ENCODE measurements around the gene CCDC33. TPM values are rescaled to one million over a fixed set of nuclear protein-coding genes. Genes with fewer than 3 reads are reported as not detected.

The CCDC33 gene
- total RNA-seq, 1 donor from 2014 or later: not detected

- no peak for DNase-seq (ENCODE audit: extremely low read depth, low read depth, low spot score)
Observed at GRCh38 chr15:74376825-74377581, 140.9 kb downstream of the CCDC33 start.

DNA sequence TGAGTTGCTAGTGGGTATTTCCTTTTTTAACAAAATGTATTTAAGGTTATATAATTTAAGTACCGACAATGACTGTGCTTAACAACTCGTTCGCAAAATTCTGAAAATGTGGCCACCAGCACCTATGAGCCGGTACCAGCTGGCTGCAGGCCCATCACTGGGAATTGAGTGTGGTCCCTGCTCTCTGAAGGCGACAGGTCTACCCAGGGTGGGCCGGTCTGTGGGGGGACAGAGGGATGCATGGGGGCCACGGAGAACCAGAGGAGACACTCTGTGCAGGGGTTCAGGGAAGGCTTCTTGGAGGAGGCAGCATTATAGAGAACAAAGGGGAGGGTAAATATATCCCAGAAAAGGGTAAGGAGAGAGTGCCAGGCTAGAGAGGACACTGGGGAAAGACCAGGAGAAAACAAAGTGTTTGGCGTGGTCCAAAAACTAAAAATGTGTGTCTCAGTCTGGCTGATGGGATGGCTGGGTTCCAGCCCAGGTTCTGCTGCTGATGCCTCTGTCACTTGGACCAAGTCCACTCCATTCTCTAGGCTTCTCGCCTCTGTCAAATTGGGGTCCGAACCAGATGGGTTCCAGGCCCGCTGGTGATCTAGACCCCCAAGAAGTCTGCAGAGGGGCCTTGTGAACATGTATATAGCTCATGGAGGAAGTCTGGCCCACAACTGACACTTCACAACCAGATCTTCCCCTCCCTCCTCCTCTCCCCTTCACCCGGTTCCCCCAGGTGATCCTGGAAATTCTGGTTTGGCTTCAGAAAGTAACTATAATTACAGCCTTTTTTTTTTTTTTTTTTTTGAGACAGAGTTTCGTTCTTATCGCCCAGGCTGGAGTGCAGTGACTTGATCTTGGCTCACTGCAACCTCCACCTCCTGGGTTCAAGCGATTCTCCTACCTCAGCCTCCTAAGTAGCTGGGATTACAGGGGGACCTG, 142.0 kb downstream of the CCDC33 start:
- no peak for DNase-seq (ENCODE audit: extremely low read depth, low read depth, low spot score)

GRCh38 chr15:74378848-74379247, 142.7 kb downstream of the CCDC33 start:
- no peak for DNase-seq (ENCODE audit: extremely low read depth, low read depth, low spot score)

GRCh38 chr15:74380361-74381189, 144.4 kb downstream of the CCDC33 start:
- no peak for DNase-seq (ENCODE audit: extremely low read depth, low read depth, low spot score)

DNA sequence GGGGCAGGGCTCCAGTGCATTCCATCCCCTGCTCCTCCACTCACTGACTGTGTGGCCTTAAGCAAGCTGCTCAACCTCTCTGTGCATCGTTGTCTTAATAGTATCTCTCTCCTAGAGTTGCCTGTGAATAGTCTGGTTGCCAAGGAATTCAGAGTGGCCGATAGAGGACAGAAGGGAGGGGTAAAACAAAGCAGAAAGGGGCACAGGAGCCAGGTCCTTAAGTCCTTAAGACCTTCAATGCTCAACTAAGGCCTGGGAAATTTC, 145.0 kb downstream of the CCDC33 start:
- DNase-seq (ENCODE audit: extremely low read depth, low read depth, low spot score): no peak

GRCh38 chr15:74381481-74381880, 145.4 kb downstream of the CCDC33 start:
- no peak for DNase-seq (ENCODE audit: extremely low read depth, low read depth, low spot score)

- no peak for DNase-seq (ENCODE audit: extremely low read depth, low read depth, low spot score)
Observed at GRCh38 chr15:74382004-74382816, 146.1 kb downstream of the CCDC33 start.

- DNase-seq (ENCODE audit: extremely low read depth, low read depth, low spot score): no peak
Observed at GRCh38 chr15:74383286-74383685, 147.2 kb downstream of the CCDC33 start.

GRCh38 chr15:74383695-74384565, 147.8 kb downstream of the CCDC33 start:
- DNase-seq (ENCODE audit: extremely low read depth, low read depth, low spot score): no peak

DNA sequence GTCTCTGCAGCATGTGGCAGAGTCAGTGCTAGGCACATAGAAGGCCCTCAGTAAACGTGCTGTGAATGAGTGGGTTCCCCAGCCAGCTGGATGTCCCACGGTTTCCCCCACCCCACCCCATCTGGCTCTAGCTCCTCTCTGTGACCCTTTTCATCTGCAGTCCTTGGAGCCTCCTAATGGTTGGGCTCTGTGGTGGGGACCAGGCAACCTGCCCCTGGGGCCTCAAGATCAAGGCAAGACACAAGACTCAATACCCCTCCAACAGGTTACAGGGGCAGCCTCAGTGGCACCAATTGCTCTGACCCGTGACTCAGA, 148.4 kb downstream of the CCDC33 start:
- DNase-seq (ENCODE audit: extremely low read depth, low read depth, low spot score): no peak

- DNase-seq (ENCODE audit: extremely low read depth, low read depth, low spot score): no peak
Observed at GRCh38 chr15:74384881-74385643, 148.9 kb downstream of the CCDC33 start.

- DNase-seq (ENCODE audit: extremely low read depth, low read depth, low spot score): no peak
Observed at GRCh38 chr15:74385733-74386132, 149.6 kb downstream of the CCDC33 start.

Other genes with a start within 250 kb of the CCDC33 start
- gene STOML1, start 244.0 kb upstream of the CCDC33 start, total RNA-seq: 13.4 and 14.6 TPM in 2 replicates
- 196 and 216 TPM in 2 replicates for gene PML, start 241.6 kb upstream of the CCDC33 start, total RNA-seq
- not detected in 2 replicates for gene GOLGA6A, start 153.8 kb upstream of the CCDC33 start, total RNA-seq
- gene ISLR2, start 105.7 kb upstream of the CCDC33 start, total RNA-seq: 0.12 TPM in 1 of 2 replicates, not detected in the other
- 0.39 and 0.47 TPM in 2 replicates for gene ISLR, start 62.6 kb upstream of the CCDC33 start, total RNA-seq
- 0.48 and 1.6 TPM in 2 replicates for gene STRA6, start 33.5 kb upstream of the CCDC33 start, total RNA-seq
- gene CYP11A1, start 131.3 kb downstream of the CCDC33 start, total RNA-seq: not detected in 2 replicates
- gene SEMA7A, start 197.6 kb downstream of the CCDC33 start, total RNA-seq: 15.3 and 25.6 TPM in 2 replicates
- gene UBL7, start 224.8 kb downstream of the CCDC33 start, total RNA-seq: 47.4 and 54.8 TPM in 2 replicates